Spleen (tissue), 7 donors: ENCODE data around the gene COBLL1.
A peak's percentile ranks its signal among the peaks of the same experiment; 100 is the strongest.

ENCODE experiments used
- POLR2A ChIP-seq, 3 donors: fragments of 450-650 bp; IDR thresholded peaks; one replicate each; pipeline ENCODE4 v1.5.1; 2017; ENCODE audit warnings: antibody characterized with exemption in 3 of 3, mild to moderate bottlenecking in 1 of 3
- TF ChIP-seq, protein P1 (sequence below), 11 experiments: fragments of 200-600 bp in 7 of 11; fragments of 450-650 bp in 4 of 11; sonication (generic) in 4 of 11; IDR thresholded peaks in 8 of 11; conservative IDR thresholded peaks in 3 of 11; 1 replicate in 7 of 11; 2 replicates in 4 of 11; pipeline versions ENCODE4 v1.4.0 to v1.8.0; 2016 to 2021; ENCODE audit warnings: antibody characterized with exemption in 11 of 11, inconsistent platforms in 4 of 11, mild to moderate bottlenecking in 1 of 11
- donor health status: DM: no; HTN: no; CAD: no; lungs with moderate emphysema.
- donor health status: DM: no; HTN: no; CAD: no.
- donor health status: DM: no; HTN: no; CAD: no.

DNA sequence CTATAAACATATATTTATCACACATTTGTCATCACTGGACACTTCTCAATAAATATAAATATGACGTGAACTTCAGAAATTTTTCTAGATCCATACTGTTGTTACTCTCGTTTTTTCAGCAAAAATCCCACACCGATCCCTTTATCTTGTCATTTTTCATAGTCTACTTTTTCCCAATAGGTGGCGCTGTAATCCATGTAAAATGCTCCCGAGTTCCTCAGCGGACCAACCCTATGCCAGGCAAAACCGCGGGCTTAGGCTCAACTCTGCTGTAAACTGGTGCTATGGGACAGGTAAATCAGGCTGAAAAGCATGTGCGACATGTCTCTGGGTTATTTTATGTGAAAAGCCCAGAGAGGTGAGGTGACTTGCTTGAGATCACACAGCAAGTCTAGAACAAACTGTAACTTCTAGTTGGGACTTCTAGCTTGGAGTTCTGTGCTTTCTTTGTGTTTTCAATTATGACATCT, 104.0 kb downstream of the COBLL1 start:
- TF ChIP-seq, protein P1, sequence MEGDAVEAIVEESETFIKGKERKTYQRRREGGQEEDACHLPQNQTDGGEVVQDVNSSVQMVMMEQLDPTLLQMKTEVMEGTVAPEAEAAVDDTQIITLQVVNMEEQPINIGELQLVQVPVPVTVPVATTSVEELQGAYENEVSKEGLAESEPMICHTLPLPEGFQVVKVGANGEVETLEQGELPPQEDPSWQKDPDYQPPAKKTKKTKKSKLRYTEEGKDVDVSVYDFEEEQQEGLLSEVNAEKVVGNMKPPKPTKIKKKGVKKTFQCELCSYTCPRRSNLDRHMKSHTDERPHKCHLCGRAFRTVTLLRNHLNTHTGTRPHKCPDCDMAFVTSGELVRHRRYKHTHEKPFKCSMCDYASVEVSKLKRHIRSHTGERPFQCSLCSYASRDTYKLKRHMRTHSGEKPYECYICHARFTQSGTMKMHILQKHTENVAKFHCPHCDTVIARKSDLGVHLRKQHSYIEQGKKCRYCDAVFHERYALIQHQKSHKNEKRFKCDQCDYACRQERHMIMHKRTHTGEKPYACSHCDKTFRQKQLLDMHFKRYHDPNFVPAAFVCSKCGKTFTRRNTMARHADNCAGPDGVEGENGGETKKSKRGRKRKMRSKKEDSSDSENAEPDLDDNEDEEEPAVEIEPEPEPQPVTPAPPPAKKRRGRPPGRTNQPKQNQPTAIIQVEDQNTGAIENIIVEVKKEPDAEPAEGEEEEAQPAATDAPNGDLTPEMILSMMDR (IDR thresholded peaks at IDR 0.05 in 8 of 11, conservative IDR thresholded peaks at IDR 0.05 in 3 of 11), result peak; percentile 29 to 74 (median 63)
- TF ChIP-seq POLR2A (IDR thresholded peaks at IDR 0.05), result no peak
